ENCODE measurements around the gene GRPEL1. TPM values are rescaled to one million over a fixed set of nuclear protein-coding genes. Genes with fewer than 3 reads are reported as not detected.

GRPEL1 gene
- total and polyA plus RNA-seq, 2 of the 13 experiments (the other 11 are each of a cell fraction or from before 2014, with no cell fraction given), result 32.3 to 141 TPM

DNA sequence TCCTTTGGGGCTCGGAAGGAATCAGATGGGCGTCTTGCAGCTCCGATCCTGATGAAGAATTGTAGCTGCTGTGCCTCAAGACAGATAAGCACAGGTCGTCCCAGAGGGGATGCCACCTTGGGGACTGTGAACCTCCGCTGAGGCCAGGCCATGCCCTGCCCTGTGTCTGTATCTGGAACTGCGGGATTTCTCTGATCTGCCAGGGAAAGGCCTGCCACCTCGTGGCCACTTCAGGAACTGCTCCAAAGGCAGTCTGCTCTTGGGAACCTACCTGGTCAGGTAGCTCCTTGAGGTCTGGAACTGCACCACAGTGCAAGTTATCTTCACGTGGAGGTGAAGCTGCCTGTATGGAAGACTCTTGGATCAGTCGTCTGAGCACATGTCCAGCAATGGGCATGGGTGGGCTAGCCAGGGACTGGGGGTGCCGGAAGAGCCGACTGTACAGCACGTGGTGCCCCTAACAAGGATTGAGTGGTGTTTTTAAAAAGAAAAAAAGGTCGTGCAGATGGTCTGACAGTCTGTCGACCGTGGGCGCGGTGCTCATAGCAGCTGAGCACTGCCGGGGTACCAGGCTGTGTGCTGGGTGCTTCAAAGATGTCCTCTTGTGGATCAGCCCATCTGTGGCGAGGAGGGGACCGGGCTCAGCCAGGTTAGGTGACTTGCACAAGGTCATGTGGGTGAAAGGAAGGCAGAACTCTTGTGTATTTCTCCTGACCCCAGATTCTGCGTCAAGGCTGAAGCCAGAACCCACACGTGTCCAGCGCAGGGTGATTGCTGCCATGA, 3.1 kb upstream of the GRPEL1 start (continued):
- TF ChIP-seq, protein P1, sequence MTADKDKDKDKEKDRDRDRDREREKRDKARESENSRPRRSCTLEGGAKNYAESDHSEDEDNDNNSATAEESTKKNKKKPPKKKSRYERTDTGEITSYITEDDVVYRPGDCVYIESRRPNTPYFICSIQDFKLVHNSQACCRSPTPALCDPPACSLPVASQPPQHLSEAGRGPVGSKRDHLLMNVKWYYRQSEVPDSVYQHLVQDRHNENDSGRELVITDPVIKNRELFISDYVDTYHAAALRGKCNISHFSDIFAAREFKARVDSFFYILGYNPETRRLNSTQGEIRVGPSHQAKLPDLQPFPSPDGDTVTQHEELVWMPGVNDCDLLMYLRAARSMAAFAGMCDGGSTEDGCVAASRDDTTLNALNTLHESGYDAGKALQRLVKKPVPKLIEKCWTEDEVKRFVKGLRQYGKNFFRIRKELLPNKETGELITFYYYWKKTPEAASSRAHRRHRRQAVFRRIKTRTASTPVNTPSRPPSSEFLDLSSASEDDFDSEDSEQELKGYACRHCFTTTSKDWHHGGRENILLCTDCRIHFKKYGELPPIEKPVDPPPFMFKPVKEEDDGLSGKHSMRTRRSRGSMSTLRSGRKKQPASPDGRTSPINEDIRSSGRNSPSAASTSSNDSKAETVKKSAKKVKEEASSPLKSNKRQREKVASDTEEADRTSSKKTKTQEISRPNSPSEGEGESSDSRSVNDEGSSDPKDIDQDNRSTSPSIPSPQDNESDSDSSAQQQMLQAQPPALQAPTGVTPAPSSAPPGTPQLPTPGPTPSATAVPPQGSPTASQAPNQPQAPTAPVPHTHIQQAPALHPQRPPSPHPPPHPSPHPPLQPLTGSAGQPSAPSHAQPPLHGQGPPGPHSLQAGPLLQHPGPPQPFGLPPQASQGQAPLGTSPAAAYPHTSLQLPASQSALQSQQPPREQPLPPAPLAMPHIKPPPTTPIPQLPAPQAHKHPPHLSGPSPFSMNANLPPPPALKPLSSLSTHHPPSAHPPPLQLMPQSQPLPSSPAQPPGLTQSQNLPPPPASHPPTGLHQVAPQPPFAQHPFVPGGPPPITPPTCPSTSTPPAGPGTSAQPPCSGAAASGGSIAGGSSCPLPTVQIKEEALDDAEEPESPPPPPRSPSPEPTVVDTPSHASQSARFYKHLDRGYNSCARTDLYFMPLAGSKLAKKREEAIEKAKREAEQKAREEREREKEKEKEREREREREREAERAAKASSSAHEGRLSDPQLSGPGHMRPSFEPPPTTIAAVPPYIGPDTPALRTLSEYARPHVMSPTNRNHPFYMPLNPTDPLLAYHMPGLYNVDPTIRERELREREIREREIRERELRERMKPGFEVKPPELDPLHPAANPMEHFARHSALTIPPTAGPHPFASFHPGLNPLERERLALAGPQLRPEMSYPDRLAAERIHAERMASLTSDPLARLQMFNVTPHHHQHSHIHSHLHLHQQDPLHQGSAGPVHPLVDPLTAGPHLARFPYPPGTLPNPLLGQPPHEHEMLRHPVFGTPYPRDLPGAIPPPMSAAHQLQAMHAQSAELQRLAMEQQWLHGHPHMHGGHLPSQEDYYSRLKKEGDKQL (CRISPR knock-in tag; IDR thresholded peaks at IDR 0.05; ENCODE audit: low read depth), result no peak
- TF ChIP-seq KMT2B (CRISPR knock-in tag; IDR thresholded peaks at IDR 0.05) (no peak), ZNF589 (CRISPR knock-in tag; conservative IDR thresholded peaks at IDR 0.05) (no peak), ZNF264 (CRISPR knock-in tag; IDR thresholded peaks at IDR 0.05) (no peak), ZNF674 (CRISPR knock-in tag; IDR thresholded peaks at IDR 0.05; ENCODE audit: low read depth) (no peak), ZSCAN22 (CRISPR knock-in tag; IDR thresholded peaks at IDR 0.05) (no peak), GLMP (CRISPR knock-in tag; IDR thresholded peaks at IDR 0.05; ENCODE audit: borderline replicate concordance) (no peak), SOX6 (IDR thresholded peaks at IDR 0.05) (no peak), SOX6 (CRISPR knock-in tag; IDR thresholded peaks at IDR 0.05) (peak; percentile 55), ZNF737 (CRISPR knock-in tag; IDR thresholded peaks at IDR 0.05; ENCODE audit: borderline replicate concordance) (no peak), ZSCAN25 (CRISPR knock-in tag; IDR thresholded peaks at IDR 0.05) (no peak), RORA (CRISPR knock-in tag; IDR thresholded peaks at IDR 0.05) (no peak), NFKB2 (CRISPR knock-in tag; IDR thresholded peaks at IDR 0.05; ENCODE audit: borderline replicate concordance) (no peak; the same call in 1 of the 2 replicates), ZNF510 (CRISPR knock-in tag; IDR thresholded peaks at IDR 0.05; ENCODE audit: low read depth) (no peak), ZNF34 (CRISPR knock-in tag; IDR thresholded peaks at IDR 0.05; ENCODE audit: borderline replicate concordance) (no peak), TAF1 (CRISPR knock-in tag; IDR thresholded peaks at IDR 0.05) (no peak)
- TF ChIP-seq, protein P2, sequence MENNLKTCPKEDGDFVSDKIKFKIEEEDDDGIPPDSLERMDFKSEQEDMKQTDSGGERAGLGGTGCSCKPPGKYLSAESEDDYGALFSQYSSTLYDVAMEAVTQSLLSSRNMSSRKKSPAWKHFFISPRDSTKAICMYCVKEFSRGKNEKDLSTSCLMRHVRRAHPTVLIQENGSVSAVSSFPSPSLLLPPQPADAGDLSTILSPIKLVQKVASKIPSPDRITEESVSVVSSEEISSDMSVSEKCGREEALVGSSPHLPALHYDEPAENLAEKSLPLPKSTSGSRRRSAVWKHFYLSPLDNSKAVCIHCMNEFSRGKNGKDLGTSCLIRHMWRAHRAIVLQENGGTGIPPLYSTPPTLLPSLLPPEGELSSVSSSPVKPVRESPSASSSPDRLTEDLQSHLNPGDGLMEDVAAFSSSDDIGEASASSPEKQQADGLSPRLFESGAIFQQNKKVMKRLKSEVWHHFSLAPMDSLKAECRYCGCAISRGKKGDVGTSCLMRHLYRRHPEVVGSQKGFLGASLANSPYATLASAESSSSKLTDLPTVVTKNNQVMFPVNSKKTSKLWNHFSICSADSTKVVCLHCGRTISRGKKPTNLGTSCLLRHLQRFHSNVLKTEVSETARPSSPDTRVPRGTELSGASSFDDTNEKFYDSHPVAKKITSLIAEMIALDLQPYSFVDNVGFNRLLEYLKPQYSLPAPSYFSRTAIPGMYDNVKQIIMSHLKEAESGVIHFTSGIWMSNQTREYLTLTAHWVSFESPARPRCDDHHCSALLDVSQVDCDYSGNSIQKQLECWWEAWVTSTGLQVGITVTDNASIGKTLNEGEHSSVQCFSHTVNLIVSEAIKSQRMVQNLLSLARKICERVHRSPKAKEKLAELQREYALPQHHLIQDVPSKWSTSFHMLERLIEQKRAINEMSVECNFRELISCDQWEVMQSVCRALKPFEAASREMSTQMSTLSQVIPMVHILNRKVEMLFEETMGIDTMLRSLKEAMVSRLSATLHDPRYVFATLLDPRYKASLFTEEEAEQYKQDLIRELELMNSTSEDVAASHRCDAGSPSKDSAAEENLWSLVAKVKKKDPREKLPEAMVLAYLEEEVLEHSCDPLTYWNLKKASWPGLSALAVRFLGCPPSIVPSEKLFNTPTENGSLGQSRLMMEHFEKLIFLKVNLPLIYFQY (CRISPR knock-in tag; IDR thresholded peaks at IDR 0.05; ENCODE audit: borderline replicate concordance), result peak; percentile 52; the same call in 1 of the 2 replicates
- TF ChIP-seq, protein P3, sequence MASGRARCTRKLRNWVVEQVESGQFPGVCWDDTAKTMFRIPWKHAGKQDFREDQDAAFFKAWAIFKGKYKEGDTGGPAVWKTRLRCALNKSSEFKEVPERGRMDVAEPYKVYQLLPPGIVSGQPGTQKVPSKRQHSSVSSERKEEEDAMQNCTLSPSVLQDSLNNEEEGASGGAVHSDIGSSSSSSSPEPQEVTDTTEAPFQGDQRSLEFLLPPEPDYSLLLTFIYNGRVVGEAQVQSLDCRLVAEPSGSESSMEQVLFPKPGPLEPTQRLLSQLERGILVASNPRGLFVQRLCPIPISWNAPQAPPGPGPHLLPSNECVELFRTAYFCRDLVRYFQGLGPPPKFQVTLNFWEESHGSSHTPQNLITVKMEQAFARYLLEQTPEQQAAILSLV (CRISPR knock-in tag; IDR thresholded peaks at IDR 0.05; ENCODE audit: borderline replicate concordance), result no peak

Measured in HepG2 (cell line).